ENCODE results near the gene ANKRD29. TPM values are rescaled to one million over a fixed set of nuclear protein-coding genes. Genes with fewer than 3 reads are reported as not detected.

Gene ANKRD29
- total and polyA plus RNA-seq, 2 of the 4 experiments (the other 2 are of a cell fraction), result 0.18 to 0.31 TPM

- no peaks in the 10 kb centered on the region for H3K79me1 ChIP-seq (ENCODE audit: low read depth in 1 of 2, low read length in 2 of 2)
- H3K4me3 ChIP-seq (ENCODE audit: insufficient read depth, low read depth, low read length), result no peak overlapping the region
- TF ChIP-seq MAZ (IDR thresholded peaks at IDR 0.05; ENCODE audit: borderline replicate concordance, low read depth, low read length), result no peak
- peak; percentile 12; the same call in 1 of the 2 replicates for TF ChIP-seq CEBPB (IDR thresholded peaks at IDR 0.05; ENCODE audit: low read depth, low read length)
- TF ChIP-seq FOS (IDR thresholded peaks at IDR 0.05; ENCODE audit: low read depth, low read length), result no peak
- no peak for TF ChIP-seq CHD1 (IDR thresholded peaks at IDR 0.05; ENCODE audit: low read depth, low read length)
- no peak for TF ChIP-seq RAD21 (IDR thresholded peaks at IDR 0.05; ENCODE audit: low read length)
- no peak for TF ChIP-seq SMC3 (IDR thresholded peaks at IDR 0.05; ENCODE audit: low read depth, low read length)
- TF ChIP-seq MXI1 (IDR thresholded peaks at IDR 0.05; ENCODE audit: borderline replicate concordance, low read depth, low read length), result peak; percentile 28; the same call in 1 of the 2 replicates
- TF ChIP-seq RFX5 (IDR thresholded peaks at IDR 0.05; ENCODE audit: low read depth, low read length), result no peak
- TF ChIP-seq CTCF (conservative IDR thresholded peaks at IDR 0.05; ENCODE audit: low read depth, low read length), result no peak
- no peak for TF ChIP-seq RCOR1 (IDR thresholded peaks at IDR 0.05; ENCODE audit: insufficient replicate concordance, low read length)
- no peak overlapping the region for H2AK5ac ChIP-seq (ENCODE audit: low read depth, low read length)
- H3K14ac ChIP-seq (replicated peaks; ENCODE audit: low read depth, low read length), result no peak overlapping the region
- peak overlapping the region; percentile 41; the same call in 1 of the 2 replicates for H3K4me2 ChIP-seq (ENCODE audit: low read depth, low read length)
- ChIA-PET POLR2A (ENCODE audit: unreplicated experiment) (interaction anchor here (0.6 kb wide), 2 partner anchors 27 to 544 kb away, joined by 4 to 9 read pairs; no protein-coding TSS in a partner anchor), CTCF (interaction anchor here (0.6 to 2.3 kb wide), 2 partner anchors 76 to 586 kb away, joined by 4 to 18 read pairs; no protein-coding TSS in a partner anchor)
- peak overlapping the region; percentile 36; the same call in 1 of the 2 replicates for H3K56ac ChIP-seq (ENCODE audit: extremely low read depth, insufficient read depth, low read length)
- ATAC-seq (ENCODE audit: low read depth), result peak; percentile 49
- H3K27ac ChIP-seq (ENCODE audit: insufficient read depth, low read length), result peak overlapping the region; percentile 22; the same call in 1 of the 2 replicates
- 0 out of 2 replicates have a peak overlapping the region, but pooled peaks have one; percentile 1 for H3K4ac ChIP-seq (ENCODE audit: low read depth, low read length)
- no peak overlapping the region for H4K5ac ChIP-seq (ENCODE audit: low read depth, low read length)
- no peaks in the 10 kb centered on the region for H4K20me1 ChIP-seq (ENCODE audit: insufficient read depth, low read length)
- H4K8ac ChIP-seq (ENCODE audit: low read depth in 2 of 2, low read length in 2 of 2), result peak overlapping the region; percentile 7 to 51; a peak in 2 of 4 replicates
- H2BK15ac ChIP-seq (ENCODE audit: low read depth, low read length), result no peak overlapping the region
- in situ Hi-C loops (cut with MboI; ENCODE audit: low sequenced_read_pairs) (loop anchor here (5.0 to 10.0 kb wide), 2 partner anchors 76 to 488 kb away; no protein-coding TSS in a partner anchor), dilution Hi-C loops (cut with HindIII; ENCODE audit: low sequenced_read_pairs, unreplicated experiment) (no loop called here), intact Hi-C loops (cut with micrococcal nuclease) (loop anchor here (10.0 kb wide), 1 partner anchor 388 kb away; the partner anchor contains the start of gene TTC39C)
- no peak overlapping the region for H2AK9ac ChIP-seq (replicated peaks; ENCODE audit: low read depth, low read length, poor library complexity)
- no CpG with 5 or more reads among the region's 4 CpGs for WGBS, 2 experiments (ENCODE audit: extremely low coverage in 2 of 2, insufficient read length in 1 of 2)
- H2BK5ac ChIP-seq (ENCODE audit: low read depth, low read length, poor library complexity, severe bottlenecking), result peak overlapping the region; percentile 80
- no peak overlapping the region for H2AFZ ChIP-seq (replicated peaks; ENCODE audit: low read length, poor library complexity)
- peak overlapping the region; percentile 90; the same call in 1 of the 2 replicates for H2BK120ac ChIP-seq (ENCODE audit: low read depth, low read length)
- H3K18ac ChIP-seq (ENCODE audit: low read depth, low read length), result peak overlapping the region; percentile 92
- no peak overlapping the region for H2BK20ac ChIP-seq (ENCODE audit: low read depth, low read length)
- no peak overlapping the region; the same call in 1 of the 2 replicates for H3K23ac ChIP-seq (ENCODE audit: low read depth, low read length)
- no TSS peak for BruUV-seq (replicated peaks)
- no peaks in the 10 kb centered on the region for H3K36me3 ChIP-seq (ENCODE audit: control insufficient read depth, insufficient read depth, low read length)
- H3K27me3 ChIP-seq (ENCODE audit: control insufficient read depth, insufficient read depth, low read length), result 0 out of 2 replicates have a peak, but pooled peaks cover 2% of the 10 kb centered on the region
- H3K4me1 ChIP-seq (ENCODE audit: control insufficient read depth, insufficient read depth, low read length), result peaks cover 8% of the 10 kb centered on the region
- DNase-seq, result peak; percentile 73
- H4K91ac ChIP-seq (ENCODE audit: insufficient read depth, low read depth, low read length), result no peak overlapping the region
- H3K9me1 ChIP-seq (ENCODE audit: insufficient read depth, low read length), result peaks cover 10% of the 10 kb centered on the region
- H3K9ac ChIP-seq (ENCODE audit: low read depth, low read length), result no peak overlapping the region
- no peaks in the 10 kb centered on the region for H3K9me3 ChIP-seq (ENCODE audit: control insufficient read depth, insufficient read depth, low read length)
Observed at GRCh38 chr18:23626451-23627279, 36.0 kb downstream of the ANKRD29 start.

All from IMR-90 (cell line).